Measurements from ENCODE around the gene IL1RL2. TPM values are rescaled to one million over a fixed set of nuclear protein-coding genes. Genes with fewer than 3 reads are reported as not detected.

The IL1RL2 gene
- total RNA-seq, 1 experiment from 2014 or later = not detected

- no peak for DNase-seq (ENCODE audit: low read depth)
Observed at GRCh38 chr2:102193074-102193473, 6.3 kb downstream of the IL1RL2 start.

- no peak for DNase-seq (ENCODE audit: low read depth)
Observed at GRCh38 chr2:102194609-102195268, 7.9 kb downstream of the IL1RL2 start.

- no peak for DNase-seq (ENCODE audit: low read depth)
Observed at GRCh38 chr2:102197389-102198137, 10.7 kb downstream of the IL1RL2 start.

GRCh38 chr2:102200539-102200938 is 13.7 kb downstream of the IL1RL2 start:
- DNase-seq (ENCODE audit: low read depth) = no peak

- DNase-seq (ENCODE audit: low read depth) = no peak
Observed at GRCh38 chr2:102204638-102205037, 17.8 kb downstream of the IL1RL2 start.

GRCh38 chr2:102206666-102207341 is 20.0 kb downstream of the IL1RL2 start:
- DNase-seq (ENCODE audit: low read depth) = peak; percentile 67

- DNase-seq (ENCODE audit: low read depth) = no peak
Observed at GRCh38 chr2:102208774-102209173, 22.0 kb downstream of the IL1RL2 start.

DNA sequence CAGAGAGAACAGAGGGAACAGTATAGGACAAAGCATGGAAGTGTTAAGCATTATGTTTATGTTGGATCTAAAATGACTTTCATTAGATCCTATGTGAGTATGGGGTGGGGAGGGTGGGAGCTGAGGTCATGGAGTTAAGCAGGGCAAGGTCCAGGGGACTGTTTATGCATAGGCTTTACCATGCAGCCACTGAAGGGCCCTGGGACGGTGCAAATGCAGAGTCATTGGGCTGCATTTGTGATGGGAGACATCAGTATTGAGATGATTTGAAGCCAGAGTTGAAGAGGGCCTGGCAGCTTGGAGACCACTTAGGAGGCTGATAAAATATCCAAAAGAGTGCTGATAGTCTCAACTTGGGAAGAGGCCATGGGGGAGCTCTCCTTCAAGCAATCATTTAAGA is 22.7 kb downstream of the IL1RL2 start:
- no peak for DNase-seq (ENCODE audit: low read depth)

DNA sequence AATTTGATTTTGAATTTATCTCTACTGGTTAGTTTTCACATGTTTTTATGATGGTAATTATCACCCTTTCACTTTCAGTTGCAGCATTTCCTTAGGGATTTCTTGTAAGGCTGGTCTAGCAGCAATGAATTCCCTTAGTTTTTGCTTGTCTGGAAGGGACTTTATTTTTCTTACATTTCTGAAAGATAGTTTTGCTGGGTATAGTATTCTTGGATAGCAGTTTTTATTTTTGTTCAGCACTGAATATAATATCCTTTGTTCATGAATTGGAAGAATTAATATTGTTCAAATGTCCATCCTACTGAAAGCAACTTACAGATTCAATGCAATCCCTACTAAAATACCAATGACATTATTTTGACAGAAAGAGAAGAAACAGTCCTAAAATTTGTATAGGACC is 30.2 kb downstream of the IL1RL2 start:
- no peak for DNase-seq (ENCODE audit: low read depth)

- DNase-seq (ENCODE audit: low read depth) = no peak
Observed at GRCh38 chr2:102224824-102225739, 38.3 kb downstream of the IL1RL2 start.

DNA sequence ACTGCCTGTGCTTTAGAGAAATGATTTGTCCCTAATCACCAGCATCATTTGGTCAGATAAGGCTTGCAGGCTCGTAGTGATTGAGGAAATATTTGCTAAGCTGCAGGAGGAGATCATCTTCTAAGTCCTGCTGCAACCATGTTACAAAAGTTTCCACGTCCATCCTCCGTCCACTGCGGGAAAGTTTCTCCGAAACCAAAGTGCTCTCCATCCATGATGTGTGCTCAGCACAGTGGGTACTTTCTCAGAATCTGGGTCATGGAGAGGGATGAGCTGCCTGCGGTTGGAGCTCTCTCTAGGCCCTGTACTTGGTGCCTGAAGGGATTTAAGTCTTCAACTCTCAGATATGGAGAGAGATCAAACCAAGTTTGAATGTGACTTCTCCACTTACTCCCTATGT is 39.3 kb downstream of the IL1RL2 start:
- no peak for DNase-seq (ENCODE audit: low read depth)

DNA sequence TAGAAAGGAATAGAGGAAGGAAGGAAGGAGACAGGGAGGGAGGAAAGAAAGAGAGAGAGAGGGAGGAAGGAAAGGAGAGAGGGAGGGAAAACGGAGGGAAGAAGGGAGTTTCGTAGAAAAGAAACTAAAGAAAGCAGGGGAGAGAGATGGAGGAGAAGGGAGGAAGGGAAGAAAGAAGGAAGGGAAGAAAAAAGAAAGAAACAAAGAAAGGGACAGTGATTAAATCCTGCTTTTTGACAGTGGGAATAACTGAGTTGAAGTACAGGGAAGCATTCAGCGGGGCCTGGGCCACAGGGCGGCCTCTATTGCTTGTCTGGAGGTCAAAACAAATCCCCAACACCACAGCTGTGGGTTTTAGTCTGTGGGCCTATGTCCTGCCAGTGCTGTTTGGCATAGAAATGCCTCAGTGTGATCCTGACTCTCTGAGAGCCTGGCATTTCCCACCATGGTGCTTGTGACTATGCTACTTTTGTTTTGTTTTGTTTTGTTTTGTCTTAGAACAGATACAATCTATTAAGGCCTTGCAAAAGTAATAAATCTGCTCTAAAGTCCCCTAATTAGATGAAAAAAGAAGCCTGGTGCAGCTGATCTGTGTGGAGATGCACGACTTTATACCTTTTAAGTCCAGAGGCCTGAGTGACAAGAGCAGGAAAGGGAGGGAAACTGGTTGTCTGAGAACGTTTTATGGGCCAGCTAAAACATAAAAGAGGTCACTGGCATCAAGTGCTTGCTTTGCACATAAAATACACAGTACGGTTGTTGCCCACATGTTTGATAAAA is 40.0 kb downstream of the IL1RL2 start:
- DNase-seq (ENCODE audit: low read depth) = peak; percentile 12

DNA sequence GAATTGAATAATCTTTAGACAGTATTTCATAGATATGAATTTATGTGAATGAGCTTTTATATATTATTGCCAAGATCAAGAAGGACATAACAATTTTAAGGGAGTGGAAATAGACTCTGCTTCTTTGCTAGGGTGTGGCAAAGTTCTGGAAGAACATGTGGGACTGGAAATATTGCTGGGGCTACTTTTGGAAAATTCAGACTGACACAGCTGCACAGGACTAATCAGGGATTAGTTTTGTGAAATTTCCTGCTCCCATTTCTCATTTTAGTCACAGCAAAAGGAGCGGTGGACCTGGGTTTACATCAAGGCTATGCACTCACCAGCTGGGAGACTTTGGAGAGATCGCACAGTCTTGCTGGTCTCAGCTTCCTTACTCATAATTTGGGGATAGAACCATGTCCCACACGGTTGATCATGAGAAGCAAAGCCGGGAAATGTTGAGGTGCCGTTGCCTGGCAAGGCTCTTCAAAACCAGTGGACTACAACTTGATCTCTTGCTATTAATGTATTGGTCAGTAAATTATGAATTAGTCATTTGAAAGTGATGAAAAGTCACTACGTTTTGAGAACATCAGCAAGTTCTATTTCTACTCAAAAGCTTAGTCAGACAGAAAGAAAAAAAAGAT is 42.4 kb downstream of the IL1RL2 start:
- no peak for DNase-seq (ENCODE audit: low read depth)

DNA sequence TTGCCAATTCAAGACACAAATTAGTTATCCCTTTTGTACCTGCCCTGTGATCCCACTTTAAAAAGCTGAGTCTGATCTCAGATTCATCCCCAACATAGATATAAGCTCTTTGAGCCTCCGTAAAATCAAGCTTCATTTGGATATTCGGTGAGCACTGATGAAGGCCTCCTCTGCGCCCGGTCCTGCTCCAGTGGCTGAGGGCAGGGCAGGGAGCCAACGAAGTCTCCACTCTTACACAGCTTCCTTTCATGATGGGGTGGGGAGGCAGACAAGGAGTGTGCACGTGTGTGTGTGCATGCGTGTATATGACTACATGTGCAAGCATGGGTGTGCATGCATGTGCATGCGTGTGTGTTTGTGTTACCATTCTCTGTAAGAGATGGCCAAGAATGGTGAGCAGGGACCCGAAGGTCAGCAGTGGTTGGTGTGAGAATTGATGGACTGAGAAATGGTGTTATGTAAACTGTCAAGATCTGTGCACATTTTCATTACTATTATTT is 43.6 kb downstream of the IL1RL2 start:
- no peak for DNase-seq (ENCODE audit: low read depth)

- DNase-seq (ENCODE audit: low read depth) = no peak
Observed at GRCh38 chr2:102233132-102233884, 46.5 kb downstream of the IL1RL2 start.

GRCh38 chr2:102235042-102235473 is 48.2 kb downstream of the IL1RL2 start:
- DNase-seq (ENCODE audit: low read depth) = no peak

GRCh38 chr2:102235491-102235890 is 48.7 kb downstream of the IL1RL2 start:
- DNase-seq (ENCODE audit: low read depth) = no peak

DNA sequence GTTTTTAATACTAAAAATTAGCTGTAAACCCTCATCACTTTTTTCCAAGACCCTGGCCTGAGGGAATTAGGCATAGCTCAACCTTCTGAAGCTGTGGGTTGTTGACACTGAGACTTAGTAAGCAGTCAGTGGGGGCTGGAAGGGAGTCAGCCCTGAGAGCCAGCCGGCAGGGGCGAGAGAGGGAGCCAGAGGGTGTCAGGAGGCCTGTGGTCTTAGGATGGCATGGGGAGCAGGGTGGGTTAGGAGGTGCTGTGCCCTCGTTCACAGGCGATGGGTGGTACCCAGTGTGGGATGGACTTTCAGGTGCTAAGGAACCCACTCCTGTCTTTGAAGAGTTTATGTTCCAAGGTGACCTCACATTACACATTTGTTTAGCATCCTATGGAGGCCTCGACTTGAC is 49.3 kb downstream of the IL1RL2 start:
- DNase-seq (ENCODE audit: low read depth) = no peak

GRCh38 chr2:102237176-102237575 is 50.4 kb downstream of the IL1RL2 start:
- DNase-seq (ENCODE audit: low read depth) = no peak

Measured in HT1080 (cell line).